Lung (tissue), 12 donors: ENCODE measurements around the gene RCN2. TPM values are rescaled to one million over a fixed set of nuclear protein-coding genes. Genes with fewer than 3 reads are reported as not detected.

Source experiments
- ATAC-seq: fragments of 200-7000 bp; cut with Tn5 transposase; one replicate; pipeline ENCODE4 v1.9.1; 2020; ENCODE audit warnings: moderate number of reproducible peaks; ENCODE audit not compliant: insufficient read depth, low FRiP score
- DNase-seq, 3 donors: peaks; one replicate each; pipeline ENCODE4 v3.0.0-alpha.2; 2013 to 2017
- H3K27ac ChIP-seq, 2 donors: one replicate each; pipeline ENCODE4 v1.5.1; 2013; ENCODE audit warnings: mild to moderate bottlenecking in 2 of 2, moderate library complexity in 2 of 2, control low read depth in 1 of 2, inconsistent platforms in 1 of 2, low read depth in 1 of 2, low read length in 1 of 2
- H3K27me3 ChIP-seq, 3 donors: one replicate each; pipeline ENCODE4 v1.5.1; 2013; ENCODE audit warnings: low read length in 2 of 3; ENCODE audit not compliant: control insufficient read depth in 3 of 3, insufficient read depth in 3 of 3
- H3K36me3 ChIP-seq, 4 donors: one replicate each; pipeline ENCODE4 v1.5.1; 2013; ENCODE audit warnings: low read length in 4 of 4, mild to moderate bottlenecking in 1 of 4, moderate library complexity in 1 of 4; ENCODE audit not compliant: control insufficient read depth in 4 of 4, insufficient read depth in 4 of 4
- H3K4me1 ChIP-seq, 5 donors: one replicate each; pipeline ENCODE4 v1.5.1; 2013; ENCODE audit warnings: low read length in 5 of 5, mild to moderate bottlenecking in 2 of 5, moderate library complexity in 1 of 5; ENCODE audit not compliant: control insufficient read depth in 5 of 5, insufficient read depth in 5 of 5
- H3K4me3 ChIP-seq: one replicate; pipeline ENCODE4 v1.5.1; 2013; ENCODE audit warnings: mild to moderate bottlenecking, control low read depth, moderate library complexity
- H3K9ac ChIP-seq, 2 donors: one replicate each; pipeline ENCODE4 v1.5.1; 2013; ENCODE audit warnings: low read length in 2 of 2, control low read depth in 1 of 2; ENCODE audit not compliant: insufficient read depth in 1 of 2
- H3K9me3 ChIP-seq, 4 donors: one replicate each; pipeline ENCODE4 v1.5.1; 2013; ENCODE audit warnings: low read length in 3 of 4, mild to moderate bottlenecking in 1 of 4, moderate library complexity in 1 of 4; ENCODE audit not compliant: control insufficient read depth in 4 of 4, insufficient read depth in 3 of 4
- CTCF ChIP-seq: IDR thresholded peaks from 2 replicates; pipeline ENCODE4 v1.5.1; 2012; ENCODE audit warnings: mild to moderate bottlenecking; ENCODE audit errors: control extremely low read depth, extremely low read depth
- WGBS, 2 donors: extraction: QIAGEN DNeasy Blood & Tissue Kit; methylation state at CpG; one replicate each; pipeline ENCODE4 v1.1.7; 2013; 5-methylcytosine and 5-hydroxymethylcytosine counted together
- polyA plus RNA-seq, 2 donors: library from polyadenylated mRNA; stranded (reverse); fragments of 200-250 nt; gene quantifications; one replicate each; pipeline ENCODE4 v1.2.1, GENCODE V29; 2013
- total RNA-seq, 2 donors: library from RNA; depleted of rRNA in 1 of 2; stranded (reverse); fragments of >200 nt in 1 of 2; gene quantifications; one replicate each; pipeline ENCODE4 v1.2.1, GENCODE V29; 2014 to 2021
- donor health status: control.
- donor health status: control.
- donor health status: Bipolar disorder and iron deficiency.
- donor health status: healthy.
- donor health status: DM: yes; HTN: yes; CAD: no.

Gene RCN2
- total and polyA plus RNA-seq, 4 donors, result 28.7 to 66.1 (median 34.2) TPM

GRCh38 chr15:76998663-76999285 is 67.2 kb downstream of the RCN2 start:
- Histone ChIP-seq H3K9me3 (no peaks in the 10 kb centered on the region), H3K36me3 (no peaks in the 10 kb centered on the region), H3K27ac (no peak overlapping the region), H3K4me1 (peaks cover 0 to 20% (median 0%) of the 10 kb centered on the region in 5 donors), H3K27me3 (no peaks in the 10 kb centered on the region), H3K9ac (no peak overlapping the region), H3K4me3 (no peak overlapping the region)
- DNase-seq (no peak), ATAC-seq (no peak)
- TF ChIP-seq CTCF, result no peak
- 68 to 72% methylated on average over 8 of the region's 8 CpGs for WGBS, 2 donors

DNA sequence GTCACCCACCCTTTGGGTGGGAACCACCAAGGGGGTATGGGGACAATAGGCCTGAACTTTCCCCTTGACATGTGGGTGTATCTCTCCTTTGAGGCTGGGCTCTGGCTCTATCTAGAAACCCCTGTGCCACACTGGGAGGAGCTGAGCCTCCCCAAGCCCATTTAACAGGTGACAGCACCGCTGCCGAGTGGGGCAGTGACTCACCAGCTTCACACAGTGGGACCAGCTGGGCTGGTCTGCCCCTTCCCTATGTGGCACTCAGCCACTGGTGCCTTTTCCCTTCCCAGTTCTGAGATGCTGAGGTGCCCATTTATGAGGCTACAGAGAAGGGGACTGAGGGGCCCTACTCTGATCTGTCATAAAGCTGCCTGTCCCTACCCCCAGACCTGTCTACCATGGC is 68.4 kb downstream of the RCN2 start:
- DNase-seq, result no peak
- Histone ChIP-seq H3K27me3 (no peaks in the 10 kb centered on the region), H3K9me3 (no peaks in the 10 kb centered on the region), H3K27ac (no peak overlapping the region), H3K4me1 (peaks cover 0 to 19% (median 0%) of the 10 kb centered on the region in 5 donors), H3K36me3 (no peaks in the 10 kb centered on the region), H3K4me3 (no peak overlapping the region), H3K9ac (no peak overlapping the region)
- no peak for TF ChIP-seq CTCF
- 57 to 79% methylated on average over 2 of the region's 2 CpGs for WGBS, 2 donors
- no peak for ATAC-seq

DNA sequence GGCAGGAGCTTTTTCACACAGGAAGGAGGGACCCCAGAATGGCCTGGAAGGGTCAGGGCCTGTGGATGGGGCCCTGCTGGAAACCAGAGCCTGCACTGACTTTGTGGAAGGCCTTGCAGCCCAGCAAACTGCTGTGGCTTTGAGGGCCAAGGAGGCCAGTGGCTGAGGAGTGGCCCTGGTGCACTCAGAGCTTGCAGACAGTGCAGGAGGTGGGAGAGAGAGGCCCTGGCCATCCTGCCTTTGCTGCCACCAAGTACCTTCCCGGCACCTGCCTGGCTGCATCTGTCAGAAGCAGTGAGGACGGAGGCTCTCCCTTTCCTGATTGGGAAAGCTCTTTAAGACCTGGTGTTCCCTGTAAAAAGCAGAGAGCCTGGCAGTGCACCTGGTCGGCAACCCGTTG is 69.8 kb downstream of the RCN2 start:
- ATAC-seq (no peak), DNase-seq (no peak)
- Histone ChIP-seq H3K9me3 (no peaks in the 10 kb centered on the region), H3K27ac (no peak overlapping the region), H3K36me3 (no peaks in the 10 kb centered on the region), H3K4me1 (peaks cover 0 to 6% (median 0%) of the 10 kb centered on the region in 5 donors), H3K9ac (no peak overlapping the region), H3K4me3 (no peak overlapping the region), H3K27me3 (no peaks in the 10 kb centered on the region)
- TF ChIP-seq CTCF, result no peak
- 48 to 71% methylated on average over 4 of the region's 4 CpGs for WGBS, 2 donors

DNA sequence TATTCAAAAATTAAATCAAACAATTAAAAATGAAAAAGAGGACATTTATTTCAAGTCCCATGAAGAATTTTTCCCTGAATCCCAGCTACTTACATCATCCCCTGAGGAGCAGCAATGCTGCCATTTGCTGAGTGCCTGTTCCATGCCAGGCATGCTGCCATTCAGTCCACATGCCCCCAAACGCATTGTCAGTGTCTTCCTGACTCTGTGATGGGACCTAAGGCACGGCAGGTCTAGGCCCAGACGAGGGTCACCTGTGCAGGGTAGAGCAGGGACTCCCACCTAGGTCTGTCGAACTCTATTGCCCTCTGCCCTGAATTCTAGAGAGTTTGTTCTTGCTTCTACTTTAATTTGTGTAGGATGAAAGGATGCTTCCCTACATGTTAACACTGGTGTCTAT is 70.4 kb downstream of the RCN2 start:
- Histone ChIP-seq H3K9ac (no peak overlapping the region), H3K4me3 (no peak overlapping the region), H3K36me3 (no peaks in the 10 kb centered on the region), H3K27me3 (no peaks in the 10 kb centered on the region), H3K9me3 (no peaks in the 10 kb centered on the region), H3K27ac (no peak overlapping the region), H3K4me1 (peaks cover 0 to under 1% (median 0%) of the 10 kb centered on the region in 5 donors)
- no peak for ATAC-seq
- no peak for DNase-seq
- 77 to 79% methylated on average over 4 of the region's 4 CpGs for WGBS, 2 donors
- TF ChIP-seq CTCF, result no peak
